Ecto neural progenitor cell (in vitro differentiated cells): Measurements from ENCODE around the gene CCDC201.
A peak's percentile ranks its signal among the peaks of the same experiment; 100 is the strongest.
"Not testable (repeated sequence)": the region's sequence is repeated elsewhere in the genome, so short reads cannot be mapped to it uniquely, and the experiment has no call there.

Source experiments
- DNase-seq: peaks from one replicate; pipeline ENCODE4 v3.0.0-alpha.2; 2018; ENCODE audit warnings: low spot score

The CCDC201 gene

GRCh38 chr7:45874408-45875131 lies 1.7 kb upstream of the CCDC201 start:
- no peak for DNase-seq

DNA sequence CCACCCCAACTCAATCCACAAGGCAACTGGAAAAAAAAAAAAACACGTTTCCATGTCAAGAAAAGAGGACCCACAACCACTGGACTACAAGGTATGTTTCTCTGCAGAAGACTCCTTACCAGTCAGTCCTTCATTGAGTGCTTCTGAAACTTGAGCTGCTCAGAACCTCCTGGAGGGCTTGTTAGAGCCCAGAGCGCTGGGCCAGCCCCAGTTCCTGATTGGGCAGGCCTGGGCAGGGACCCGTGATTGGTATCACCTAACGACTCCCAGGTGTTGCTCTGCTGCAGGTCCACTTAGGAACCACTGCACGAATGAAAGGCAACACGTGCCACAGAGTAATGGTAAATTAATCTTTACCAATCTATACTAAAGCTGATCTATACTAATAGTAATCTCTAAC lies 473 bp upstream of the CCDC201 start:
- no peak for DNase-seq

GRCh38 chr7:45872116-45873034 lies 507 bp downstream of the CCDC201 start:
- no peak for DNase-seq

- DNase-seq: no peak
These were observed 3.5 kb downstream of the CCDC201 start for GRCh38 chr7:45869426-45869825.

DNA sequence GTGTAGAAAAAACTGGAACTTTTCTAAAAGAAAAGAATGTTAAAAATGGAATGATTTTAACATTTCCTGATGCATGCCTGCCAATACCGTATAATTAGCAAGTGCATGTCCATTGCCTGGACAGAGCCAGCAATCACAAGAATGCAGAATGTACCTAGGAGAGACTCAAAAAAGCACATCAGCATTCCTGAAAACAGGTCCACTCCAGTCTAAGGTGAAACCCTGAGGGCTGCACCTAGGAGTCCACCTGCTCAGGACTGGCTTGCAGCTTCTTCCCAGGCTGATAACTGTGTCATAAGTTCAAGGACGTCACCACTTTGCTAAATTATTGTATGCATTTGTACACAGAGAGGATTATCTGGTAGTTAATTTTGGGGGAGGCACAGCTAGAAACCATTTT lies 5.4 kb downstream of the CCDC201 start:
- no peak for DNase-seq

DNA sequence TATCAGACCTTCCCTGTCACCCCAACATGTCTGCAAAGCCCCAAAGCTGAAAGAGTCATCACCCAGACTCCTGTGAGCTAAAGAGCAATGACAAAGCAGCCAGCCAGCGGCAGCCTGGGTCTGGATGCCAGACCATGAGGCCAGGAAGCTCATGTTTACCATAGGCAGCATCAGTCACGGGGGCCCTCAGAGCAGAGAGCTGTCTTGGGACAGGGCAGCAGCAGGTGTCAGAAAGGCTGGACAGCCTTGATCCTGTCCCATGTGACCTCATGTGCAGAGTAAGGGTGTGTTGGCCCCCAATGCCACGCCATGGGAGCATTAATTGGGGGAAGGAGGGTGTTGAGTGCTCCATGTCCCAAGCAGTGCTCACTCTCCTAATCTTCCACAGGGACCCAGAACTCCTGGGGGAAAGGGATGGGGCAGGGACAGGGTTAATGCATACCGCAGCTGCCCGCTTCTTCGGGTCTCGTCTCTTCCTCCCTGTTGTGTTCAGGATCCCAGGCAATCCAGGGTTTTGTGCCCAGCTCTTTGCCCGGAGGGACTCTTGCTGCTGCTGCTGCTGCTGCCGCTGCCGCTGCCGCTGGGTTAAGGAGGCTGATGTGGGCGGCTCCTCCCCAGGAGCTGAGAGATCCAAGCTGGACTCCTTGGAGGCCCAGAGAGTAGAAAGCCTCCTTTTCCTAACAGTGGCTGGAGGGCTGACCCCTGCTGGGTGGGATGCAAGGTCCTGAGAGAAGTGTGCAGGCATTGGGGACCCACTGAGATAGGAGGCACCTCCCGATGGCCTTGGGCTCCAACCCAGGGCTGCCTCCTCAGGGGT lies 7.1 kb downstream of the CCDC201 start:
- no peak for DNase-seq

GRCh38 chr7:45863715-45864114 lies 9.2 kb downstream of the CCDC201 start:
- DNase-seq: peak; percentile 57

DNA sequence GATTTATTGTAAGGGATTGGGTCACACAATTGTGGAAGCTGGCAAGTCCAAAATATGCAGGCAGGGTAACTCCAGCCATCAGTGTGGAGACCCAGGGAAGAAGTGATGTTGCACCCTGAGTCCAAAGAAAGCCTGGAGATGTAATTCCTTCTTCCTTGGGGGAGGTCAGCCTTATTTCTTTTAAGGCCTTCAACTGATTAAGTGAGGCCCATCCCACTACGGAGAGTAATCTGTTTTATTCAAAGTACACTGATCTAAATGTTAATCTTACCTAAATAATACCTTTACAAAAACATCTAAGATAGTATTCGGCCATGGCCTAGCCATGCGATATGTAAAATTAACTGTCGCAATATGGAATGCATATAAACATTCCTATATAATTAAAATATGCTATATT lies 16.0 kb downstream of the CCDC201 start:
- DNase-seq: not testable (repeated sequence)

GRCh38 chr7:45855680-45856079 lies 17.2 kb downstream of the CCDC201 start:
- DNase-seq: not testable (repeated sequence)

DNA sequence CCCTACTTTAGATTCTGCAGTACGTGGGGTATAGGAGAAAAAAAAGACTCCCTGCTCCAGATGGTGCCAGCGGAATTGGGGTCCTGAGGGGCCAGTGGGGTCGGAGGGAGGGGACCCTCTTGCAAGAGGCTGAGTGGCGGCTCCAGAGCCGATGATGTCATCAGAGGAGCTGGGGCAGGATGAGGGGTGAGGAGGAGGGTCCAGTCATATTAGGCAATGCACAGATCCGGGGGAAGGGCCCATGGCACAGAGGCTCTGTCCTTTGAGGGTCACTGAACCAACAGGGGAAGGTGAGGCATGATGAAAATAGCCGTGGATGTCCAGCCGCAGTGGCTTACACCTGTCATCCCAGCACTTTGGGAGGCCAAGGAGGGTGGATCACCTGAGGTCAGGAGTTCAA lies 19.4 kb downstream of the CCDC201 start:
- DNase-seq: not testable (repeated sequence)

DNA sequence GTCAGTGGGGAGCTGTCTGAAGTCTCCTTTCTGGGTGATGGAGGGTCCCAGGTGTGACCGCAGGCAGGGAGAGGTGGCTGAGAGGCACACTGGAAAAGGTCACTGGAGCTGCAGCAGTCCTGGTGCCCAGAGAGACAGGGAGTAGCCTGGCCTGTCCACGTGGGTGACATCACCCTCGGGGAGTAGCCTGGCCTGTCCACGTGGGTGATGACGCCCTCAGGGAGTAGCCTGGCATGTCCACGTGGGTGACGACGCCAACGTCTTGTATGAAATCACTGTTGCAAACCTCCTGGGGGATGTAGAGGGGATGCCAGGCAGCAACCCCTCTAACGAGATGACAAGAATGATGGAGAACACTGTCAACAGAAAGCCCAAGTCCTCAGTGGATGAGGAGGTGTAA lies 19.9 kb downstream of the CCDC201 start:
- DNase-seq: not testable (repeated sequence)

DNA sequence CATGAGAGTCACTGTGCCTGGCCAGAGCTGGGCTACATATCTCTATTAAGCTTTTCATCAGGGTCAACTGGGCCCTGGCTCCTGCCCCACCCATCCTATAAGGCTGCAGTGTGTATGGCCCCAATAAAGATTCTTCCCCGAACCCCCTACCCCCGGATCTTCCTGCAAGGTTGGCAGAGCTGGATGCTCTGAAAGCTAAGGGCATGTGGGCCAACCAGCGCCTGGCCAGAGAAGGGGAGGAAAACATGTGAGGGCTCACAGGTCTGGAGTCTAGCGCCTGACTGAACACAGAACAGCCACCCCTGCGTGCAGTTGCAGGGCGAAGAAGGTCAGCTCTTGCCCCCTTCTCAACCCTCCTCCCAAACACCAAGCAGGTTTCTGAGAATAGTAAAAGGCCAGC lies 24.1 kb downstream of the CCDC201 start:
- DNase-seq: not testable (repeated sequence)

DNA sequence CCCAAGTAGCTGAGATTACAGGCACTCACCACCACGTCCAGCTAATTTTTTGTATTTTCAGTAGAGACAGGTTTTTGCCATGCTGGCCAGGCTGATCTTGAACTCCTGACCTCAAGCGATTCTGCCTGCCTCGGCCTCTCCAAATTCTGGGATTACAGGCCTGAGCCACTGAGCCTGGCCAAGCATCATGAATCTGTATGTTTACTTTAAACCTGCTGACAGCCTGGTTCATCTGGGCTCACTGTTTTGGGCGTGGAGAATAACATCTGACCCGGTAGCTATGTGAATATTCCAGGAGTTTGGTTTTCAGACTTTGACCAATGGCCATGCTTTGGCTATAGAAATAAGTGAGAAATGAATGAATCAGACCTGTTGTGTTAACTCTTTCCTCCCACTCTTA lies 26.3 kb downstream of the CCDC201 start:
- DNase-seq: not testable (repeated sequence)

GRCh38 chr7:45841926-45842717 lies 30.8 kb downstream of the CCDC201 start:
- not testable (repeated sequence) for DNase-seq

- DNase-seq: not testable (repeated sequence)
These were observed 34.0 kb downstream of the CCDC201 start for GRCh38 chr7:45838852-45839251.

DNA sequence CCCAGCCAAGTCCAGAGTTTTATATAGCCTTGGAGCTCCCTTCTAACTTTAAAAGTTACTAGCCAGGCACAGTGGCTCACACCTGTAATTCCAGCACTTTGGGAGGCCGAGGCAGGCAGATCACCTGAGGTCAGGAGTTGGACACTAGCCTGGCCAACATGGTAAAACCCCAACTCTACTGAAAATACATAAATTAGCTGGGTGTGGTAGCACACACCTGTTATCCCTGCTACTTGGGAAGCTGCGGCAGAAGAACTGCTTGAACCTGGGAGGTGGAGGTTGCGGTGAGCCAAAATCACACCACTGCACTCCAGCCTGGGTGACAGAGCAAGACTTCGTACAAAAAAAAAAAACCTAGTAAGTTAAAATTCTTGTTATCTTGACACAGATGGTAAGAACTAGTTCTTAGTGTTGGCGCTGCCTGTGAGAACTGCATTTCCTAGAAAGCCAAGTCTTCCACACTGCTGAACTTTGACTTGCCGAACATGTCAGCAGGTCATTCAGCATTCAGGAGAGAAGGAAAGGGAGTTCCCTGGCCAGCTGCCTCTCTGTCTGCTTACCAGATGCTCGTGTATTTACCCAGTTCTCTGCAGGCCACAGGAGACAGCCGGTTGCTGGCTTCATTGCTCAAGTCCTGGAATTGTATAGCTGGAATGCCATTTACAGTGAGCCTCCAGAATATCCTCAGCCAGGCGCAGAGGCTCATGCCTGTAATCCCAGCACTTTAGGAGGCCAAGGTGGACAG lies 40.3 kb downstream of the CCDC201 start:
- DNase-seq: not testable (repeated sequence)

- not testable (repeated sequence) for DNase-seq
These were observed 43.0 kb downstream of the CCDC201 start for GRCh38 chr7:45829846-45830245.

DNA sequence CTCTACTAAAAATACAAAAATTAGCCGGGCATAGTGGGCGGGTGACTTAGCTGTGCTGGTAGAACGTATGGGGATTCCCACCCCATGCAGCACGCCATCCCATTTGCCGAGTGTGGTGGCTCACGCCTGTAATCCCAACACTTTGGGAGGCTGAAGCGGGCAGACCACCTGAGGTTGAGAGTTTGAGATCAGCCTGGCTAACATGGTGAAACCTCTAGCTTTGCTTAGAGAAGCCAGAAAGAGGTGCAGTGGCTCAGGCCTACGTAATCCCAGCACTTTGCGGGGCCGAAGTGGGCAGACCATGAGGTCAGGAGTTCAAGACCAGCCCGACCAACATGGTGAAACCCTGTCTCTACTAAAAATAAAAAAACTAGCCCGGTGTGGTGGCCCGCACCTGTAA lies 45.2 kb downstream of the CCDC201 start:
- DNase-seq: not testable (repeated sequence)

GRCh38 chr7:45826550-45826949 lies 46.3 kb downstream of the CCDC201 start:
- not testable (repeated sequence) for DNase-seq

DNA sequence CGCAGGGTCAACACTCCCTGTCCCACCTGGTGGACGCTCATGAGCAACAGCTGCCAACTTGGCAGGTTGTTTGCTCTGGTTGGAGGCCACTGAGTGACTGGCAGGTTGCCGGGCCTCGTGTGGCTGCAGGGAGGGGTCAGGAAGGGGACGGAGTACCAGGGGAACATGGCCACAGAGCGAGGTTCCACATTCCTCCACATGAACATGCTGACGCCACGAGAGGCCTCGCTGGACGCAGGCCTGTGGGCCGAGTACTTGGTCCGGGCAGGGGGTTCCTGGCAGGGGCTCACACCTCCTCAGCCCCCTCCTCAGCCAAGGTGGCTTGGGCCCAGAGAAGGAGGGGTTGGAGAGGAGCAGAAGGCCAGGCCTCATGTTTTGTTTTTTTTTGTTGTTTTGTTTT lies 54.1 kb downstream of the CCDC201 start:
- not testable (repeated sequence) for DNase-seq

- not testable (repeated sequence) for DNase-seq
These were observed 55.0 kb downstream of the CCDC201 start for GRCh38 chr7:45817913-45818312.
